K562 (cell line): ENCODE measurements around the gene KLHDC10. TPM values are rescaled to one million over a fixed set of nuclear protein-coding genes. Genes with fewer than 3 reads are reported as not detected.

Source experiments
- ETV6 ChIP-seq, 3 experiments: fragments of 150-350 bp in 1 of 3; sonication (generic) in 1 of 3; formaldehyde crosslinking in 1 of 3; IDR thresholded peaks; 2 replicates each; pipeline versions ENCODE4 v1.6.1 to v1.8.0; 2014 to 2022; ENCODE audit warnings: borderline replicate concordance in 2 of 3, low read depth in 2 of 3, antibody characterized with exemption in 1 of 3, low read length in 1 of 3, mild to moderate bottlenecking in 1 of 3, missing genetic modification reagents in 1 of 3
- FOXP1 ChIP-seq: sonication (generic); formaldehyde crosslinking; IDR thresholded peaks from 2 replicates; pipeline ENCODE4 v1.8.0; 2022; ENCODE audit warnings: mild to moderate bottlenecking, missing genetic modification reagents
- HMGN3 ChIP-seq: IDR thresholded peaks from 2 replicates; pipeline ENCODE4 v1.6.1; 2011; ENCODE audit warnings: borderline replicate concordance, low read depth, mild to moderate bottlenecking, mixed read lengths, low read length; ENCODE audit not compliant: insufficient read length; ENCODE audit errors: extremely low read depth
- MAFG ChIP-seq: fragments of 450-650 bp; conservative IDR thresholded peaks from 2 replicates; pipeline ENCODE4 v1.6.1; 2016; ENCODE audit warnings: missing genetic modification characterization, missing compliant biosample characterization
- MCM2 ChIP-seq: fragments of 450-650 bp; IDR thresholded peaks from 2 replicates; pipeline ENCODE4 v1.6.1; 2017; ENCODE audit warnings: low read depth, mild to moderate bottlenecking
- PHF21A ChIP-seq: fragments of 450-650 bp; IDR thresholded peaks from 2 replicates; pipeline ENCODE4 v1.6.1; 2017; ENCODE audit warnings: low read depth, borderline replicate concordance
- PHF8 ChIP-seq: fragments of 200-600 bp; sonication (generic); IDR thresholded peaks from 2 replicates; pipeline ENCODE4 v1.6.1; 2012; ENCODE audit warnings: mixed run types, mild to moderate bottlenecking, inconsistent platforms, low read length, moderate library complexity, borderline replicate concordance
- POLR2AphosphoS2 ChIP-seq: IDR thresholded peaks from 2 replicates; pipeline ENCODE4 v1.6.1; 2012; ENCODE audit warnings: low read length, improper control_type of control experiment
- RBBP5 ChIP-seq: fragments of 200-600 bp; sonication (generic); IDR thresholded peaks from 2 replicates; pipeline ENCODE4 v1.6.1; 2012; ENCODE audit warnings: borderline replicate concordance, mild to moderate bottlenecking, low read length, control low read depth, inconsistent platforms; ENCODE audit not compliant: insufficient read depth, poor library complexity, severe bottlenecking
- RBM14 ChIP-seq: fragments of 200-400 bp; formaldehyde crosslinking; IDR thresholded peaks from 2 replicates; pipeline ENCODE4 v1.6.1; 2018; ENCODE audit warnings: low read depth, mild to moderate bottlenecking, low read length, moderate library complexity, borderline replicate concordance; ENCODE audit not compliant: insufficient read depth
- SMAD4 ChIP-seq: fragments of 250-450 bp; sonication (Bioruptor Pico); conservative IDR thresholded peaks from 2 replicates; pipeline ENCODE4 v1.8.0; 2021; ENCODE audit warnings: inconsistent platforms, mild to moderate bottlenecking, moderate library complexity
- SRSF3 ChIP-seq: fragments of 200-400 bp; formaldehyde crosslinking; IDR thresholded peaks from 2 replicates; pipeline ENCODE4 v1.6.1; 2016; ENCODE audit warnings: mild to moderate bottlenecking, low read length, moderate library complexity; ENCODE audit not compliant: insufficient read depth
- ZFP1 ChIP-seq: fragments of 450-650 bp; formaldehyde crosslinking; IDR thresholded peaks from 2 replicates; pipeline ENCODE4 v1.4.0; 2020; ENCODE audit warnings: mild to moderate bottlenecking, mixed read lengths
- ZNF121 ChIP-seq: sonication (generic); formaldehyde crosslinking; conservative IDR thresholded peaks from 2 replicates; pipeline ENCODE4 v1.8.0; 2022; ENCODE audit warnings: missing genetic modification reagents
- ZNF232 ChIP-seq: sonication (generic); formaldehyde crosslinking; IDR thresholded peaks from 2 replicates; pipeline ENCODE4 v1.8.0; 2022; ENCODE audit warnings: mild to moderate bottlenecking, missing genetic modification reagents
- ZNF282 ChIP-seq: sonication (generic); formaldehyde crosslinking; IDR thresholded peaks from 2 replicates; pipeline ENCODE4 v1.8.1; 2023; ENCODE audit warnings: missing genetic modification reagents
- ZNF699 ChIP-seq: fragments of 250-450 bp; sonication (Bioruptor Pico); IDR thresholded peaks from 2 replicates; pipeline ENCODE4 v1.8.0; 2021; ENCODE audit warnings: mild to moderate bottlenecking, moderate library complexity; ENCODE audit not compliant: insufficient replicate concordance
- polyA plus RNA-seq, 8 experiments: library from polyadenylated mRNA; depleted of rRNA in 4 of 8; stranded (reverse) in 5 of 8; unstranded in 3 of 8; fragments of >200 nt; fragmentation: Nextera tagmentation in 2 of 8; fragmentation: Illumina TruSeq in 1 of 8; extraction: Ambion mirVana in 2 of 8; extraction: Trizol in 1 of 8; gene quantifications; 2 replicates each; pipeline versions ENCODE4 v1.2.1 to v1.2.3, GENCODE V29; 2011 to 2014; ENCODE audit warnings: inconsistent platforms in 1 of 8, missing spikeins in 1 of 8
- total RNA-seq, 7 experiments: library from RNA; depleted of rRNA in 6 of 7; stranded (reverse); fragments of >200 nt in 6 of 7; fragmentation: Illumina TruSeq in 2 of 7; extraction: Trizol in 2 of 7; gene quantifications; 2 replicates each; pipeline versions ENCODE4 v1.2.1 to v1.2.3, GENCODE V29; 2011 to 2021; ENCODE audit warnings: low replicate concordance in 1 of 7
- TF ChIP-seq, protein P1 (sequence below): fragments of 450-650 bp; conservative IDR thresholded peaks from 2 replicates; pipeline ENCODE4 v1.6.1; 2016; ENCODE audit warnings: missing genetic modification characterization, low read depth, mild to moderate bottlenecking, missing compliant biosample characterization, moderate library complexity
- TF ChIP-seq, protein P2 (sequence below): fragments of 250-450 bp; sonication (Bioruptor Pico); IDR thresholded peaks from 2 replicates; pipeline ENCODE4 v1.4.0; 2020
- TF ChIP-seq, protein P3 (sequence below), 2 experiments: IDR thresholded peaks; 2 replicates each; pipeline ENCODE4 v1.6.1; 2011; ENCODE audit warnings: borderline replicate concordance in 1 of 2, control low read depth in 1 of 2, low read depth in 1 of 2, low read length in 1 of 2, mild to moderate bottlenecking in 1 of 2, mixed read lengths in 1 of 2, moderate library complexity in 1 of 2; ENCODE audit not compliant: insufficient read depth in 1 of 2, insufficient read length in 1 of 2, poor library complexity in 1 of 2, severe bottlenecking in 1 of 2; ENCODE audit errors: extremely low read depth in 1 of 2
- TF ChIP-seq, protein P4 (sequence below): sonication (generic); formaldehyde crosslinking; IDR thresholded peaks from 2 replicates; pipeline ENCODE4 v1.9.0; 2022; ENCODE audit warnings: mild to moderate bottlenecking, missing genetic modification reagents
- TF ChIP-seq, protein P5 (sequence below): fragments of 250-450 bp; sonication (Bioruptor Pico); IDR thresholded peaks from 2 replicates; pipeline ENCODE4 v1.8.0; 2021; ENCODE audit warnings: moderate library complexity, mild to moderate bottlenecking, inconsistent platforms

KLHDC10 gene
- total and polyA plus RNA-seq, 9 of the 15 experiments (the other 6 are each of a cell fraction or from before 2014, with no cell fraction given) = 9.8 to 80.5 (median 31.4) TPM

DNA sequence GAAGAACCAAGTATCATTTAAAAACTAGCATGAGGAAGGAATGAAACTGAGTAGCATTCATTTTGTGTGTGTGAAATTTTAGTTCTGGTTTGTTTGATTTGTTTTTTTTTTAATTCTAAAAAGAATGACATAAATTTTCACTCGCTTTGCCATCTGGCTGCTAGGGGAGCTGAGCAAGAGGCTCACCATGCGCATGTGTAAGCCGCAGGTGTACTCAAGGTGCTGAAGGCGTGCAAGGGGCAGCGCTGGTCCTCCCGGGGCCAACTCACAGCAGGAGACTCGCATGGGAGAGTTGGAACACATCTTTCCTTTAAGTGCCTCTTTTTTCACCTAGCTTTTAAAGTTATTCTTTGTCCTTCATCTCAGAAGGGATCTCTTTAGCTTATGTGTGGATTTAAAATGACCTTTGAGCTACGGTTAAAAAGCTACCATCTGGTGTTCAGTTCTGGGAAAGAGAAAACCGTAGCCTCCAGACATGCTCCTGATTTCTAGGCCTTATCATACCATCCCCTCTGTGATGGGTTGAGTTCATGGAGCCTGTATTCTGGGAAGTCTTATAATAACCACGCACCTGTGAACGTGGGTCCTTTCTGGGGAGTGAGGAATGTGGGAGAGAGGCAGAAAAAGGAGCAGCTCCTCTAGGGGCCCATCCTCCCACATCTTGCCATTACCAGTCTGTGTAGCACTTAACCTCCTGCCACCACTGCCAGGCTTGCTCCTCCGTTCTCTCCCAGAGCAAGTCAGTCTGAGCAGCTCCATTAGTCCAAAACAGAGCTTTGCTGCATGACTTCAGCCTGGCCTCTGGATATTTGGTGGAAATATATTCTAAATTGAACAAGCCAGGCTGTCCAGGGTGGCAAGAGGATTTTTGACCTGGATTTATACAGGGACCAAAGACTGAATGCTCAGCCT, 61.9 kb downstream of the KLHDC10 start (continued):
- TF ChIP-seq HMGN3 (no peak), ZNF699 (CRISPR knock-in tag) (peak; percentile 29), PHF8 (no peak), SMAD4 (peak; percentile 97), SRSF3 (no peak), MCM2 (no peak), ZNF121 (CRISPR knock-in tag) (no peak), RBM14 (no peak), POLR2AphosphoS2 (no peak), ZNF232 (CRISPR knock-in tag) (no peak), MAFG (tag) (no peak), ZNF282 (CRISPR knock-in tag) (no peak), RBBP5 (peak; percentile 57), ETV6 (IDR thresholded peaks at IDR 0.05; ENCODE audit: borderline replicate concordance in 1 of 2, low read depth in 2 of 2, low read length in 1 of 2) (no peak), ETV6 (CRISPR knock-in tag; IDR thresholded peaks at IDR 0.05; ENCODE audit: borderline replicate concordance) (no peak), ZFP1 (CRISPR knock-in tag) (no peak), FOXP1 (CRISPR knock-in tag) (no peak), PHF21A (peak; percentile 49; the same call in 1 of the 2 replicates)
- TF ChIP-seq, protein P1, sequence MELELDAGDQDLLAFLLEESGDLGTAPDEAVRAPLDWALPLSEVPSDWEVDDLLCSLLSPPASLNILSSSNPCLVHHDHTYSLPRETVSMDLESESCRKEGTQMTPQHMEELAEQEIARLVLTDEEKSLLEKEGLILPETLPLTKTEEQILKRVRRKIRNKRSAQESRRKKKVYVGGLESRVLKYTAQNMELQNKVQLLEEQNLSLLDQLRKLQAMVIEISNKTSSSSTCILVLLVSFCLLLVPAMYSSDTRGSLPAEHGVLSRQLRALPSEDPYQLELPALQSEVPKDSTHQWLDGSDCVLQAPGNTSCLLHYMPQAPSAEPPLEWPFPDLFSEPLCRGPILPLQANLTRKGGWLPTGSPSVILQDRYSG (tag) = no peak
- TF ChIP-seq, protein P2, sequence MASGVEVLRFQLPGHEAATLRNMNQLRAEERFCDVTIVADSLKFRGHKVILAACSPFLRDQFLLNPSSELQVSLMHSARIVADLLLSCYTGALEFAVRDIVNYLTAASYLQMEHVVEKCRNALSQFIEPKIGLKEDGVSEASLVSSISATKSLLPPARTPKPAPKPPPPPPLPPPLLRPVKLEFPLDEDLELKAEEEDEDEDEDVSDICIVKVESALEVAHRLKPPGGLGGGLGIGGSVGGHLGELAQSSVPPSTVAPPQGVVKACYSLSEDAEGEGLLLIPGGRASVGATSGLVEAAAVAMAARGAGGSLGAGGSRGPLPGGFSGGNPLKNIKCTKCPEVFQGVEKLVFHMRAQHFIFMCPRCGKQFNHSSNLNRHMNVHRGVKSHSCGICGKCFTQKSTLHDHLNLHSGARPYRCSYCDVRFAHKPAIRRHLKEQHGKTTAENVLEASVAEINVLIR (CRISPR knock-in tag) = no peak
- TF ChIP-seq, protein P3, sequence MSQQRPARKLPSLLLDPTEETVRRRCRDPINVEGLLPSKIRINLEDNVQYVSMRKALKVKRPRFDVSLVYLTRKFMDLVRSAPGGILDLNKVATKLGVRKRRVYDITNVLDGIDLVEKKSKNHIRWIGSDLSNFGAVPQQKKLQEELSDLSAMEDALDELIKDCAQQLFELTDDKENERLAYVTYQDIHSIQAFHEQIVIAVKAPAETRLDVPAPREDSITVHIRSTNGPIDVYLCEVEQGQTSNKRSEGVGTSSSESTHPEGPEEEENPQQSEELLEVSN (IDR thresholded peaks at IDR 0.05; ENCODE audit: borderline replicate concordance in 1 of 2, extremely low read depth in 1 of 2, insufficient read depth in 1 of 2, insufficient read length in 1 of 2, low read depth in 1 of 2, low read length in 1 of 2, poor library complexity in 1 of 2, severe bottlenecking in 1 of 2) = no peak
- TF ChIP-seq, protein P4, sequence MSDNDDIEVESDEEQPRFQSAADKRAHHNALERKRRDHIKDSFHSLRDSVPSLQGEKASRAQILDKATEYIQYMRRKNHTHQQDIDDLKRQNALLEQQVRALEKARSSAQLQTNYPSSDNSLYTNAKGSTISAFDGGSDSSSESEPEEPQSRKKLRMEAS (CRISPR knock-in tag) = no peak
- TF ChIP-seq, protein P5, sequence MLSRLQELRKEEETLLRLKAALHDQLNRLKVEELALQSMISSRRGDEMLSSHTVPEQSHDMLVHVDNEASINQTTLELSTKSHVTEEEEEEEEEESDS (CRISPR knock-in tag) = no peak
